ENCODE results near the gene WBP4.
A peak's percentile ranks its signal among the peaks of the same experiment; 100 is the strongest.
"Not testable (repeated sequence)": the region's sequence is repeated elsewhere in the genome, so short reads cannot be mapped to it uniquely, and the experiment has no call there.

The WBP4 gene, protein sequence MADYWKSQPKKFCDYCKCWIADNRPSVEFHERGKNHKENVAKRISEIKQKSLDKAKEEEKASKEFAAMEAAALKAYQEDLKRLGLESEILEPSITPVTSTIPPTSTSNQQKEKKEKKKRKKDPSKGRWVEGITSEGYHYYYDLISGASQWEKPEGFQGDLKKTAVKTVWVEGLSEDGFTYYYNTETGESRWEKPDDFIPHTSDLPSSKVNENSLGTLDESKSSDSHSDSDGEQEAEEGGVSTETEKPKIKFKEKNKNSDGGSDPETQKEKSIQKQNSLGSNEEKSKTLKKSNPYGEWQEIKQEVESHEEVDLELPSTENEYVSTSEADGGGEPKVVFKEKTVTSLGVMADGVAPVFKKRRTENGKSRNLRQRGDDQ

DNA sequence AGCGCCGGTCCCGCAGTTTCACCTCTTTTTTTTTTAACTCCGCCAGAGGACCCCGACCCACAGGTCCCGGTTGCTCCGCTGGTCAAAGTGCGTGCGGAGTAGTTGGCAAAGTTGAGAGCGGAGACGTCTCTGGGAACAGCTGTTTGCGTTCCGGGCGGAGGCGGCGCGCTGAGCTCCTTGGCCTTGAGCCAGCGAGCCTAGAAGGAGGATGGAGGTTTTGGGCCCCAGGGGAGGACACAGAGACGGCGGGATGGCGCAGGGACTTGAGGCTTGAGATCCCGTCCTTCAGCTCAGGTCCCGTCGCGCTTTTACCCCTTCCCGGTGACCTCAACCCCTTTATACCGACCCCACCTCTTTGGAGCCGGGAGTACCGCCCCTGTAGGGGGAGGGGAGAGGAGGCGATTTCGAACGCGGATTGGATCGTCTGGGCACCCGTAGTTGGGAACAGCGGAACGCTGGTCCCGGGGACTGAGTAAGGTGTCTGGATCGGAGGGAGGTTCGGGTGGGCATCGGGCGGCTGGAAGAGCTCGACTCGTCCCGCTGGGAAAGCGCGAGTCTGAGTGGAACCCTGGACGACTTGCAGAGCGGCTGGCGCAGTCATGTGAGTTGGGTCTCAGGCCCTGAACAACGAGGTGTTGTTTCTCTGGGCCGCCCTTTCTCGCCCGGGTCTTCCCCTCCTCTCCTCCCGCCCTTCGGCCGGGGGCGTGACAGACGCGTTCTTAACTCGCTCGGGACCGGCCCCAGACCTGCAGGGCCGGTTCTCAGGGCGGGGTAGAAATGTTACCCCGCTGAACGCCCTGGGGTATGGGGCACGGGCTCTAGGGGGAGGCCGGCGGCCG is at the start of gene WBP4:
Gene WBP4 (plus strand): TSS at position 435 of the 839 bp plus-strand sequence. CDS start 165 bp downstream, at position 600.
- DNase-seq (ENCODE audit: low spot score), result peak; percentile 94

DNA sequence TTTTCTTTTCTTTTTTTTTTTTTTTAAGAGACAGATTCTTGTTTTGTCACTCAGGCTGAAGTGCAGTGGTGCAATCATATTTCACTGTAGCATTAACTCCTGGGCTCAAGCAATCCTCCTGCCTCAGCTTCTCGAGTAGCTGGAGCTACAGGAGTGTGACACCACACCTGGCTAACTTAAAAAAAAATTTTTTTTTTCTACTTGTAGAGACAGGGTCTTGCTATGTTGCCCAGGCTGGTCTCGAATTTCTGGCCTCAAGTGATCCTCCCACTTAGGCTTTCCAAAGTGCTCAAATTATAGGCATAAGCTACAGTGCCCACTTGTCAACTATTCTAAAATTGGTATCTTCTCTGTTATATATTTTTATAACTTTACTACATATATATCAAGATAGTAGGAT is 48.8 kb upstream of the WBP4 start:
- DNase-seq (ENCODE audit: low spot score), result no peak

DNA sequence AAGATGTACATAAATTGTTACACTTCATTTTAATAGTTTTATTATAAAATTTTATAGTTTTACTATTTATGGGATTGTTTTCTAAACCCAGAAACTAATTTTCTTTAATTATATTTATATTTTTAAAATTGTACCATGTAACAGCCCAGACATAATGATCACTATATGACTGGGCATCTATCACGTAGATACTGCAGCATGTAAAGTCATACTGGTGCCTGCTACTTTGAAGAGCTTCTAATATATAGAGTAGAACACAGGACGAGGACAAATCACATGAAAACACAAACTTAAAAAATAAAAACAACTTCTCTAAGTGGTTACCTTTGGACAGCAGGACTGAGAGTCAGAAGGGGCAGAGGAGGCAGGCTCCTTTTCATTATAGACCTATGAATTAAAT is 47.5 kb upstream of the WBP4 start:
- no peak for DNase-seq (ENCODE audit: low spot score)

DNA sequence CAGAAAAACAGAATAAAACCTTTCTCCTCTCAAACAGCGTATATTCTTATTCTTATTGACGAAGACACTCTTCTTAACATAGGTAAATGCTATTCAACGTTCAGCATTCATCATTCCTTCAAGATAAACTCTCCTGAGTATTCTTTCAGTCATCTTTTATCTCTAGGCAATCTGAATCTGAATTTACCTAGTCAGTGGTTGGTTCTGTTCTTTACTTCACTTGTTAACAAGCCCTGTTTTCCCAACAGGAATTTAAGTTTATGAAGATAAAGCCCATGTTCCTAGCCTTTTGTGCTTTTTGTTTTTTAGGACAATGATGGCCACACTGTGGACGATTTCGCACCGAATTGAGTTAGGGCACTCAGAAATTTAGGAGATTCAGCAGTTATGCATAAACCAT is 45.4 kb upstream of the WBP4 start:
- DNase-seq (ENCODE audit: low spot score), result no peak

DNA sequence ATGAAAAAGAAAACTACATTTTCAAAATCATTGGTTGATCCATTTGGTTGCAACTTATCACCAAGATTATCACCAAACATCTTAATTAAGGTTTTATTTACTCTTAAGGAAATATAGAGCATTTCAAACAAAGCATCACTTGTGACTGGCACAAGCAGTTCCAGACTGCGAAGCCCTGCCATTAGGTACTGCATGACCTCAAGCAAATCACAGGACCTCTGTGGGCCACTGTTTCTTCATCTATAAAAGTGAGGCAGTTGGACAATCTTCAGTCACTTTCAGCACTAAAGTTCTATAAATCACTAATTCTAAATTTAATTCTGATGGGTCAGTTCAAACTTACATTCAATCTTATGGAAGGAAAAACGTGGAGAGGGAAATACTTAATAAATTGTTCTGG is 44.1 kb upstream of the WBP4 start:
- DNase-seq (ENCODE audit: low spot score), result no peak

DNA sequence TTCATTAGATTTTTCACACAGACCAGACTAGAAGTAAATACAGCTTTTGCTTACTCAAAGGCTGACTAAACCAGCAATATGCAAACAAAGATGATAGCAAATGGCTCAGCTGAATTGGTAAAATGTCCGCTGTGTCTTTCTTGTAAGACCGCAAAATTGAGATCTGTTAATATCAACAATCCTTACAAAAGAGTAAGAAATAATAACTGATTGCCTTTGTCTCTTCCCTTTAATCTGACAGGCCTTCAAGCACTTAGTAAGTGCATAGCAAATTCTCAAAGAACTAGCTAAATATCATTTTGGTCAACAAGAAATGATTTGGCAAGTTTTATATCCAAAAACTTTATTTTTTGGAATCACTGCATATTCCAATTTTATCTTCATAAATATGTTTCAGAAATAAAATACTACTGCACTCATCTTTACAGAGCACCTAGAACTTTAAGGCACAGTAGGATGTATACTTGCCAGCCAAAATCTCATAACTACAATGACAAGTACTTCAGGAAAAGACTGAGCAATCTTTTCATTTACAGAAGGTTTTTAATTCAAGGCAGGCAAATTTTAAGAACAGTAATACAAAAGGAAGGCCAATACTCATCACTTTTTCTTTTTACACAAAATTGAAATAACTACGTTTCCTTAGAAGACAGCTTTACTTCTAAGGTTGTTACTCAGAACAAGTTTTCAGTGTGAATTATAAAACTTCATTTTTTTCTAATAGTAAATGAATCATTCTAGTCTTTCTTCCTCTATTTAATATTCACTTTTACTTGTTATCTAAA is 43.3 kb upstream of the WBP4 start:
- peak; percentile 51 for DNase-seq (ENCODE audit: low spot score)

DNA sequence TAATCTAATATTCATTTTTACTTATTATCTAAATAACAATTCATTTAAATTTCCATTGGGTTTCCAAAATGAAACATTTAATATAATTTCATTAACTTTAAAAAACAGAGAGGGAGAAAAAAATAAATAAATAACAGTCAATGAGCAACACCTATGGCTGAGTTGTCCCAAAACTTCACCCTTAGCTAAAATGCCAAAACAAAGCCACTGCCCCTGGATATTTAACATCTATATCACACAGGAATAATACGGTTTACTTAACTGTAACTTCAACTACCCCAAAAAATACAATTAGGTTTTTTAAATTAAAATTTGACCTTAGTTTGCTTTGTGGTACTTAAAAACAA is 42.7 kb upstream of the WBP4 start:
- DNase-seq (ENCODE audit: low spot score), result no peak

DNA sequence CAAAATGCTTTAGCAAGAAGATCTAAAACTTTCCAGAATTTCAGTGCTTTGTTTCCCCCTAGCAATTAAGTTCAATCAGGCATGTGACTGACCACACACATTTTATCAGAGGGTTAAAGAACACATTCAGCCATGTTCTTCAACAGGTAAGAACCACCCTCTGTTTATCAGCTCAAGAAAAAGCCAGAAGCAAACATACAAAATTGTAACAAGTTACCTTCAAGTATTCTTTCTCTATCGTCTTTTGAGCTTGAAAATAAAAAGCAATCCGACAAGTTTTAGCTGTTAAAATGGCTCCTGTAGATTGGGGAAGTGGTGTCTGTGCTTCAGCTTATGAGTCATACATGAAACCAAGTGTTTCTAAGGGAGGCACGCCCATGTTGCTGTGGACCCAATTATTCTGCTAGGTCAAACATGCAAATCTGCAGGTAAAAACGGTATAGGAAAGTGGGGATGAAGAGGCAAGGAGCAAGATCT is 42.3 kb upstream of the WBP4 start, which contains the start of gene ELF1:
Gene ELF1 (minus strand): TSS at position 306 of the 477 bp plus-strand sequence. CDS start 37,262 bp downstream, outside the sequence.
- peak; percentile 83 for DNase-seq (ENCODE audit: low spot score)

DNA sequence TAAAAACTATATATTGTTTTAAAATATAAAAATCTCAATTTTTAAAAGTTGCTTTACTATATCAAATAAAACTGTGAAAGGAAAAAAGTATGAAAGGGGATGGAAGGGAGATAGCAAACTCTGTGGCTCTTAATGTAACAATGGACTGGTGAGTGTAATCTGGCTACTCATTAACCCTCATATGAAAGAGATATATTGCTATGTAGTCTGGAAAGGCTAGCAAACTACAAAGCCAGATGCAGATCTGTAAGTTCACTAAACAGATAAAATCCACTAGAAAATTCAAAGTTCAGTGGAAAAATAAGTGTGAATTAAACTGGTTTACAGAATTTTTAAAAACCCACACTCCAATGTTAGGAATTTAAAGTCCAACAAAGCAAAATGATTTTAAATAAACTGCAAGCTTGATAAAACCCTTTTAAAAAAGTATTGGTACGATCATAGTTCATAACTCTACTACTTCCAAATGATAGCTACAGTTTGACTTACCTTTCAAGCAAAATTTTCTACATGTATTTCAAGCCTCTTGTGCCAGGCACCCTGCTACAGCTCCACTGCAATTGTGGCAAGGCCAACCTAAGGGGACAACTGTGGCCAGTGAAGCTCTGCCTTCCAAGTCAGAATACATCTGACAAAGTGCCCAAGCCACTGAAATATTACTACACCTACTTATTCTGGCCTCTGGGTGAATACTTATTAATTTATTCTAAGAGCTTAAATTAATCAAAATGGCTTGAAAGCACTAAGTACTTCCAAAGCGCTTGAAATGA is 41.5 kb upstream of the WBP4 start:
- DNase-seq (ENCODE audit: low spot score), result no peak

DNA sequence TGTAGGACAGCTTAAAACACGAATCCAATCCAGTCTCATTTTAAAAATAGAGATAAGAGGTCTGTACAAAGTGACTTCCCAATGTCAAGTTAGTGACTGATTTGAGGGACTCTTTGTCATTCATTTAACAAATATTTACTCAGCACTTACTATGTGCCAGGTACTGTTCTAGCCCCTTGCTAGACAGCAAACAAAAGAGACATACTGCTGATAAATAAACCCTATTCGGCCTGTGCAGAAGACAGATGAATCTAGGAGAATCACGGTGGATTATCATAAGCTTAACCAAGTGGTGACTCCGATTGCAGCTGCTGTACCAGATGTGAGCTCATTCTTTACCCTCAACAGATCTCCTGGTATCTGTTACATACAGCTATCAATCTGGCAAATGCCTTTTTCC is 35.8 kb upstream of the WBP4 start:
- no peak for DNase-seq (ENCODE audit: low spot score)

DNA sequence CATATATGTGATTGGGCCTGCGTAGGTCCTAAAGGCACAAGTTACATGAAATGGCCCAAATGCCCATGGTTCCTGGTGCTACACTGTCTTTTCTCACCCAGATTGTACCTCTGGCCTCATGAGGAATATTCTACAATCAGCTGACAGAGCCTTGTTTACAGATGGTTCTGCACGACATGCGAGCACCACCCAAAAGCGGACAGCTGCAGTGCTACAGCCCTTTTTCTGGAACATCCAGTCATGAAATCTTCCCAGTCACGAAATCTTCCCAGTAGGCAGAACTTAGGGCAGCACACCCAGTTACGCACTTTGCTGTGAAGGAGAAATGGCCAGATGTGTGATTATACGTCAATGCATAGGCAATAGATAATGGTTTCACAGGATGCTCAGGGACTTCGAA is 34.5 kb upstream of the WBP4 start:
- DNase-seq (ENCODE audit: low spot score), result no peak

DNA sequence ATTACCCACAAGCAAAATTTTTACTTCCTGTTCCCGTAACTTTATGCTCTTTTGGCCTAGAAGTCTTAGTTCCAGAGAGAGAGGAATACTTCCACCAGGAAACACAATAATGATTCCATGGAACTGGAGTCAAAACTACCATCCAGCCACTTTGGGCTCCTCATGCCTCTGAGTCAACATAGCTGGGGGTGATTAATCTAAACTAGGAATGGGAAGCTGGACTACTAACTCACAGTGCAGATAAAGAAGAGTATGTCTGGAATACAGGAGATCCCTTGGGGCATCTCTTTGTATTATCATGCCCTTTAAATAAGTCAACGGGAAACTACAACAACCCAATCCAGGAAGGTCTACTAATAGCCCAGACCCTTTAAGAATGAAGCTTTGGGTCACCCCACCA is 33.3 kb upstream of the WBP4 start:
- DNase-seq (ENCODE audit: low spot score), result no peak

DNA sequence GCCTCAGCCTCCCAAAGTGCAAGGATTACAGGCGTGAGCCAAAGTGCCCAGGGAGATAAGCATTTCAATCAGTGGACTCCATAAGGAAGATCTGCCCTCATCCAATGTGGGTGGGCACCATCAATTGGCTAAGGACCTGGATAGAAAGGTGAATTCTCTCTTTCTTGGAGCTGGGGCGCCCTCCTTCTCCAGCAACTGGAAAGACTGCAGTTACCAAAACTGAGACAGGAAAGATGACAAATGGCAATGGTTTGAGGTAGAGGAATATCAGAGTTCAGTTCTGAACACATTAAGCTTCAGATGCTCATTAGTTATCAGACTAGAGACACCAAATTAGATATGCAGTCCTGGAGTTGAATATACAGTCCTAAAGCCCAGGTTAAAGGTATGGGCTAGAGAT is 31.7 kb upstream of the WBP4 start:
- DNase-seq (ENCODE audit: low spot score), result peak; percentile 36

DNA sequence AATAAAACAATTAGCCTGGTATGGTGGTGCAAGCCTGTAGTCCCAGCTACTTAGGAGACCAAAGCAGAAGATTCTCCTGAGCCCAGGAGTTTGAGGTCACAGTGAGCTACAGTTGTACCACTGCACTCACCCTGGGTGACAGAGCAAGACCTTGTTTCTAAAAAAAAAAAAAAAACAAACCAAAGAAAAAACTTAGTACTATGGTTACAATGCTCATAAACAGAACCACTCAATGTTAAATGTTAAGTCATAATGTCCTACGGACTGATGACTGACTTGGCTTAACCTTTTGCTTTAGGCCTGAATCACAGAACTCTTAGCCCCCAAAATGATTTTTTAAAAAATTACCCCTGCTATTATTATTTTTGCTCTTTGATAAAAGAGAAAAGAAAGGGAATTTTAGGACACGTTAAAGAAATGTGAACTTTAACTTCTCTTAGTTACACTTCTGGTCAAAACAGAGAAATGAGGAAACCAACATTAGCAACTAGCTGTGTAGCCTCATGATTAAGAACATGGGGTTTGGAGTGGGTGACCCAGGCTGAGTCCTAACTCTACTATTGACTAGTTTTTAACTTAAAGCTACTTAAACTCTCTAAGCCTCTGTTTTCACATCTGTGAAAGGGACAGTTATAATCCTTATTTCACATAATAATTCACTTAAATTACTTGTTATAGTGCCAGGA is 28.5 kb upstream of the WBP4 start:
- DNase-seq (ENCODE audit: low spot score), result no peak

DNA sequence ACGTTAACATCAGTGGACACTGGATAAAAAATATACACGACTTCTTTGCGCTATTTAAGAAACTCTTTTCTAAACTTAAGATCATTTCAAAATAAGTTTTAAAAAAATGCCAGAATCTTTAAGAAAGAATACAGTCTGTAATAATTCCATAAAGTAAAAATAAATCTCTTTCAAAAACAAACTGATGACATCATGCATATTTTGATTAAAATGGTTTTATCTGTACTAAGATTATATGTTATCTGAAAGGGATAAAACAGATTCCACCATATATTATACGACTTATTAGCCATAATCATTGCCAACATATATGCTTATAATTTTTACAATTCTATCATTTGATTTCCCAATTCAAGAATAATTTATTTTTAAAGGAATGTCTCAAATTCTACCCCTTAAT is 26.9 kb upstream of the WBP4 start:
- no peak for DNase-seq (ENCODE audit: low spot score)

DNA sequence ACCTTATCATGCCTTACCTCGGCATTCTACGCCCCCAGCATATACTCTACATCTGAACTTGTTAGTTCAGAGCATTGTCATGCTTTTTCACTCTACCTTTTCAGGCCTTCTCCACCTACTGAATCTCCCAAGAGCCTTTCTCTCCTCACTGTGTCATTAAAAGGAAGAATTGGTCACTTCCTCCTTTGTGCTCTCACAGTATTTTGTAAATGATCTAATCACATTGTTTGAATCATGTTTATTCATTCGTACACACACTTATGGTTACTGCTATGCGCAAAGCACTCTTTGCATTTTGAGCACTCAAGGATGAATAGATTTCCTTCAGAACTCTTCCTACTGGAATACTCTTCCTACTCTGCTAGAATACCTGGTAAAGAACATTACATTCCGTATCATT is 26.4 kb upstream of the WBP4 start:
- no peak for DNase-seq (ENCODE audit: low spot score)

DNA sequence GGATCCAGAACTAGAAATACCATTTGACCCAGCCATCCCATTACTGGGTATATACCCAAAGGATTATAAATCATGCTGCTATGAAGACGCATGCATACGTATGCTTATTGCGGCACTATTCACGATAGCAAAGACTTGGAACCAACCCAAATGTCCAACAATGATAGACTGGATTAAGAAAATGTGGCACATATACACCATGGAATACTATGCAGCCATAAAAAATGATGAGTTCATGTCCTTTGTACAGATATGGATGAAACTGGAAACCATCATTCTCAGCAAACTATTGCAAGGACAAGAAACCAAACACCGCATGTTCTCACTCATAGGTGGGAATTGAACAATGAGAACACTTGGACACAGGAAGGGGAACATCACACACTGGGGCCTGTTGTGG is 24.8 kb upstream of the WBP4 start:
- not testable (repeated sequence) for DNase-seq (ENCODE audit: low spot score)

DNA sequence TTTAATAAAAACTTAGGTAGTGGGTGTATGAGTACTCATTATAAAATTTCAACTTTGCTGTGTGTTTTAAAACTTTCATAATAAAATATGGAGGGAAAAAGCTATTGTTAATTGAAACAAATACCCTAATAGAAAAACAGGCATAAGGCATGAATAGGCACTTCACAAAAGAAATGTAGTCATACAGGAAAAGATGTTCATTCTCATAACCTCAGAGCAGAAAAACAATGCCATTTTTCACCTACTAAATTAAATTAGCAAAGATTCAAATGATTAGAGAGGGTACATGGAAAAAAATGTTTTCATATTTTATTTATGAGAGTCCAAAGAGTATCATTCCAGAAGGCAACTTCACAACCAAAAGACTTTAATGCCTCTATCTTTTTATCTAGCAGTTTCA is 21.6 kb upstream of the WBP4 start:
- DNase-seq (ENCODE audit: low spot score), result no peak

DNA sequence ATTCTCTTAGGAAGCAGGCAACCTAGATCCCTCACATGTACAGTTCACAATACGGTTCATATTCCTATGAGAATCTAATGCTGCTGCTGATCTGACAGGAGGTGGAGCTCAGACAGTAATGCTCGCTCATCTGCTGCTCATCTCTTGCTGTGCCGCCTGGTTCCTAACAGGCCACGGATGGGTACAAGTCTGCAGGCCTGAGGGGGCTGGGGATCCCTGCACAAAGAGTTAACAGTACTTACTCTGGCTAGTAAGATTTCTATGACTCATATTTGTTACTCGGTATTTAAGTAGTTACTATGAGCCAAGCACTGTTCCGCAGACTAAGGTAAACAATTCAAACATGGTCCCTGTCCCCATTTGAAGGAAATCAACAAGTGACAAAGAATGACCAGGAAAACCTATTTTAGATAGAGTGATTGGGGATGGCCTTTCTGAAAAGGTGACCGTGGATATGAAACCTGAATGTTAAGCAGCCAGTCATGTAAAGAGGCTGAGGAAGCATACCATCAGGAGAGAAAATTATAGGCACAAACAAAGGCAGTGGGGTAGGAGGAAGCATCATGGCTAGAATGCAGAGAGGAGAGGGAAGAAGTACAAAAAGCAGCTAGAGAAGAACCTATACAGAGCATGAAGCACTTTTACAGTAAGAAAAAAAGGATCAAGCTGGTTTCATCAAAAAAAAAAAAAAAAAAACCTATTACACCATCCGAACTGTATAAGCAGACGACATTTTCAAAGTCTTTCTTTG is 20.6 kb upstream of the WBP4 start:
- DNase-seq (ENCODE audit: low spot score), result no peak

DNA sequence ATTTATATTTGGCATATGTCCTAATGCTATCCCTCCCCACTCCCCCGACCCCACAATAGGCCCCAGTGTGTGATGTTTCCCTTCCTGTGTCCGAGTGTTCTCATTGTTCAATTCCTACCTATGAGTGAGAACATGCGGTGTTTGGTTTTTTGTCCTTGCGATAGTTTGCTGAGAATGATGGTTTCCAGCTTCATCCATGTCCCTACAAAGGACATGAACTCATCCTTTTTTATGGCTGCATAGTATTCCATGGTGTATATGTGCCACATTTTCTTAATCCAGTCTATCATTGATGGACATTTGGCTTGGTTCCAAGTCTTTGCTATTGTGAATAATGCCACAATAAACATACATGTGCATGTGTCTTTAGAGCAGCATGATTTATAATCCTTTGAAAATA is 18.9 kb upstream of the WBP4 start:
- DNase-seq (ENCODE audit: low spot score), result not testable (repeated sequence)

All from hematopoietic multipotent progenitor cell treated with erythropoietin and hydrocortisone succinate and interleukin-3 and kit ligand, for 15 days (in vitro differentiated cells).